CD4-positive, alpha-beta T cell treated with Interleukin-4 for 4 hours (primary cell): ENCODE measurements around the gene KRTAP9-1.
"Not testable (repeated sequence)": the region's sequence is repeated elsewhere in the genome, so short reads cannot be mapped to it uniquely, and the experiment has no call there.

ENCODE experiments used
- DNase-seq: peaks from one replicate; pipeline ENCODE4 v3.0.0-alpha.2; 2020

Gene KRTAP9-1

GRCh38 chr17:41189837-41190318, at the start of gene KRTAP9-1:
Gene KRTAP9-1 (plus strand): TSS chr17:41189887. CDS start chr17:41189887, 0 bp downstream.
- not testable (repeated sequence) for DNase-seq

- no peak for DNase-seq
These were observed 49.1 kb upstream of the KRTAP9-1 start, which contains the start of gene KRTAP4-6 for GRCh38 chr17:41140360-41141131. Gene KRTAP4-6 (minus strand): TSS chr17:41140544. CDS start chr17:41140487, 57 bp downstream.

GRCh38 chr17:41141361-41141760, 48.3 kb upstream of the KRTAP9-1 start:
- DNase-seq, result no peak

GRCh38 chr17:41144846-41145245, 44.8 kb upstream of the KRTAP9-1 start:
- DNase-seq, result no peak

GRCh38 chr17:41145261-41145660, 44.4 kb upstream of the KRTAP9-1 start:
- no peak for DNase-seq

GRCh38 chr17:41147531-41148204, 42.0 kb upstream of the KRTAP9-1 start:
- no peak for DNase-seq

- not testable (repeated sequence) for DNase-seq
These were observed 40.6 kb upstream of the KRTAP9-1 start for GRCh38 chr17:41148971-41149651.

GRCh38 chr17:41149652-41149985, 40.1 kb upstream of the KRTAP9-1 start, which contains the start of gene KRTAP4-5:
Gene KRTAP4-5 (minus strand): TSS chr17:41149825. CDS start chr17:41149767, 58 bp downstream.
- no peak for DNase-seq

GRCh38 chr17:41150026-41150425, 39.7 kb upstream of the KRTAP9-1 start:
- no peak for DNase-seq

- no peak for DNase-seq
These were observed 38.2 kb upstream of the KRTAP9-1 start for GRCh38 chr17:41151525-41151924.

GRCh38 chr17:41153856-41154255, 35.8 kb upstream of the KRTAP9-1 start:
- no peak for DNase-seq

- DNase-seq, result not testable (repeated sequence)
These were observed 29.5 kb upstream of the KRTAP9-1 start for GRCh38 chr17:41160190-41160589.

- no peak for DNase-seq
These were observed 29.0 kb upstream of the KRTAP9-1 start, which contains the start of gene KRTAP4-4 for GRCh38 chr17:41160648-41161047. Gene KRTAP4-4 (minus strand): TSS chr17:41160748. CDS start chr17:41160691, 57 bp downstream.

GRCh38 chr17:41163828-41164227, 25.9 kb upstream of the KRTAP9-1 start:
- DNase-seq, result no peak

GRCh38 chr17:41167561-41167960, 22.1 kb upstream of the KRTAP9-1 start:
- DNase-seq, result no peak

- DNase-seq, result no peak
These were observed 21.6 kb upstream of the KRTAP9-1 start, which contains the start of gene KRTAP4-3 for GRCh38 chr17:41168121-41168520. Gene KRTAP4-3 (minus strand): TSS chr17:41168221. CDS start chr17:41168172, 49 bp downstream.

- DNase-seq, result no peak
These were observed 17.8 kb upstream of the KRTAP9-1 start for GRCh38 chr17:41171886-41172285.

- no peak for DNase-seq
These were observed 12.8 kb upstream of the KRTAP9-1 start for GRCh38 chr17:41176744-41177387.

- no peak for DNase-seq
These were observed 11.9 kb upstream of the KRTAP9-1 start, which contains the start of gene KRTAP4-2 for GRCh38 chr17:41177727-41178271. Gene KRTAP4-2 (minus strand): TSS chr17:41178221. CDS start chr17:41178164, 57 bp downstream.

- no peak for DNase-seq
These were observed 11.3 kb upstream of the KRTAP9-1 start for GRCh38 chr17:41178341-41178740.

GRCh38 chr17:41178843-41179616, 10.7 kb upstream of the KRTAP9-1 start:
- no peak for DNase-seq
